HCT116 (cell line): ENCODE data around the gene EGFR. TPM values are rescaled to one million over a fixed set of nuclear protein-coding genes. Genes with fewer than 3 reads are reported as not detected.
A peak's percentile ranks its signal among the peaks of the same experiment; 100 is the strongest.

Experiments
- ATAC-seq: fragments of 200-7000 bp; cut with Tn5 transposase; 2 replicates; pipeline ENCODE4 v1.9.1; 2020; ENCODE audit warnings: mild to moderate bottlenecking, moderate library complexity
- BruUV-seq: library from RNA; stranded (reverse); fragments of 400-500 nt; replicated peaks from 2 replicates; lab custom pipeline; 2021; lab: Mats Ljungman, UMichigan
- CTCF ChIA-PET: fragments of 300-600 bp; sonication (Branson Sonifier 250); formaldehyde crosslinking; loops from one replicate; lab custom pipeline; 2021; ENCODE audit warnings: antibody characterized with exemption; lab: Charles Lee
- POLR2A ChIA-PET: fragments of 300-600, 350-600 bp; sonication (Branson Sonifier 250); formaldehyde crosslinking; loops from one replicate; lab custom pipeline; 2021; ENCODE audit warnings: antibody characterized with exemption; lab: Charles Lee
- RAD21 ChIA-PET, 2 experiments: fragments of 300-600 bp; sonication (Branson Sonifier 250); formaldehyde crosslinking; loops; one replicate each; lab custom pipeline; 2023; ENCODE audit warnings: low total read pairs in 2 of 2; ENCODE audit not compliant: uncharacterized antibody in 2 of 2, unreplicated experiment in 2 of 2, low non-redundant PET in 1 of 2; lab: Charles Lee
- DNase-seq: peaks from one replicate; pipeline ENCODE4 v3.0.0-alpha.2; 2010; ENCODE audit warnings: low read depth, low spot score
- H2AFZ ChIP-seq: fragments of 200-600 bp; shearing (Covaris generic), sonication (generic); 2 replicates; pipeline ENCODE4 v1.6.1; 2017; ENCODE audit warnings: low read depth, mixed run types, mixed read lengths, antibody characterized with exemption, low read length; ENCODE audit not compliant: poor library complexity, severe bottlenecking
- H3K27ac ChIP-seq: 2 replicates; pipeline ENCODE4 v1.5.1; 2012; ENCODE audit warnings: low read depth, low read length
- H3K27me3 ChIP-seq: fragments of 200-600 bp; sonication (generic); 2 replicates; pipeline ENCODE4 v1.6.1; 2016; ENCODE audit warnings: mixed run types, low read length, mixed read lengths; ENCODE audit not compliant: insufficient read depth
- H3K36me3 ChIP-seq, 2 experiments: fragments of 200-500 bp in 1 of 2; fragments of 200-600 bp in 1 of 2; sonication (Bioruptor generic) in 1 of 2; sonication (generic) in 1 of 2; 2 replicates each; pipeline versions ENCODE4 v1.5.1 to v1.6.1; 2014 to 2016; ENCODE audit warnings: low read length in 2 of 2, inconsistent platforms in 1 of 2, mixed read lengths in 1 of 2, mixed run types in 1 of 2; ENCODE audit not compliant: insufficient read depth in 2 of 2, control insufficient read depth in 1 of 2
- H3K4me1 ChIP-seq, 2 experiments: fragments of 200-600 bp in 1 of 2; sonication (generic) in 1 of 2; 2 replicates each; pipeline versions ENCODE4 v1.5.1 to v1.6.1; 2012 to 2017; ENCODE audit warnings: low read length in 2 of 2, inconsistent platforms in 1 of 2, mild to moderate bottlenecking in 1 of 2, mixed read lengths in 1 of 2, mixed run types in 1 of 2, moderate library complexity in 1 of 2; ENCODE audit not compliant: insufficient read depth in 2 of 2, control insufficient read depth in 1 of 2
- H3K4me2 ChIP-seq: fragments of 200-600 bp; sonication (generic); 2 replicates; pipeline ENCODE4 v1.6.1; 2017; ENCODE audit warnings: mixed run types, low read length, mixed read lengths
- H3K4me3 ChIP-seq, 2 experiments: fragments of 200-600 bp in 1 of 2; sonication (generic) in 1 of 2; replicated peaks in 1 of 2; 2 replicates each; pipeline ENCODE4 v1.5.1; 2011 to 2016; ENCODE audit warnings: low read length in 2 of 2, control low read depth in 1 of 2, low read depth in 1 of 2, mild to moderate bottlenecking in 1 of 2, mixed read lengths in 1 of 2, mixed run types in 1 of 2
- H3K79me2 ChIP-seq: fragments of 200-600 bp; sonication (generic); 2 replicates; pipeline ENCODE4 v1.6.1; 2017; ENCODE audit warnings: mild to moderate bottlenecking, mixed run types, low read length, moderate library complexity, mixed read lengths; ENCODE audit not compliant: insufficient read depth
- H3K9ac ChIP-seq: fragments of 200-600 bp; sonication (generic); 2 replicates; pipeline ENCODE4 v1.6.1; 2016; ENCODE audit warnings: low read length, mixed read lengths
- H3K9me2 ChIP-seq: fragments of 200-600 bp; sonication (generic), shearing (Covaris generic); 2 replicates; pipeline ENCODE4 v1.6.1; 2017; ENCODE audit warnings: mixed run types, mild to moderate bottlenecking, moderate library complexity; ENCODE audit not compliant: insufficient read depth
- H3K9me3 ChIP-seq, 2 experiments: fragments of 200-500 bp in 1 of 2; fragments of 200-600 bp in 1 of 2; sonication (Bioruptor generic) in 1 of 2; sonication (generic) in 1 of 2; 2 replicates each; pipeline ENCODE4 v1.6.1; 2014 to 2017; ENCODE audit warnings: low read length in 2 of 2, mixed read lengths in 2 of 2, inconsistent platforms in 1 of 2, low read depth in 1 of 2, mild to moderate bottlenecking in 1 of 2, mixed run types in 1 of 2, moderate library complexity in 1 of 2; ENCODE audit not compliant: control insufficient read depth in 1 of 2, insufficient read depth in 1 of 2
- H4K20me1 ChIP-seq: fragments of 200-600 bp; sonication (generic), shearing (Covaris generic); 2 replicates; pipeline ENCODE4 v1.6.1; 2017; ENCODE audit warnings: mixed run types, mild to moderate bottlenecking, moderate library complexity; ENCODE audit not compliant: insufficient read depth
- EGR1 ChIP-seq: IDR thresholded peaks from 2 replicates; pipeline ENCODE4 v1.6.1; 2012; ENCODE audit warnings: low read depth
- ELF1 ChIP-seq: IDR thresholded peaks from 2 replicates; pipeline ENCODE4 v1.6.1; 2012; ENCODE audit warnings: low read depth, borderline replicate concordance
- EZH2phosphoT487 ChIP-seq: fragments of 200-600 bp; IDR thresholded peaks from 2 replicates; pipeline ENCODE4 v1.6.1; 2018; ENCODE audit warnings: antibody characterized with exemption, borderline replicate concordance
- FOSL1 ChIP-seq: IDR thresholded peaks from 2 replicates; pipeline ENCODE4 v1.6.1; 2012; ENCODE audit warnings: low read depth
- POLR2A ChIP-seq: IDR thresholded peaks from 2 replicates; pipeline ENCODE4 v1.7.0; 2011; ENCODE audit warnings: borderline replicate concordance; ENCODE audit not compliant: insufficient read depth, insufficient read length; ENCODE audit errors: extremely low read depth
- RAD21 ChIP-seq: IDR thresholded peaks from 2 replicates; pipeline ENCODE4 v1.6.1; 2012; ENCODE audit warnings: low read depth, mild to moderate bottlenecking
- REST ChIP-seq: IDR thresholded peaks from 2 replicates; pipeline ENCODE4 v1.6.1; 2012; ENCODE audit warnings: low read depth
- SIN3A ChIP-seq: IDR thresholded peaks from 2 replicates; pipeline ENCODE4 v1.6.1; 2012; ENCODE audit warnings: low read depth
- SP1 ChIP-seq: IDR thresholded peaks from 2 replicates; pipeline ENCODE4 v1.6.1; 2012; ENCODE audit warnings: low read depth
- SRF ChIP-seq: IDR thresholded peaks from 2 replicates; pipeline ENCODE4 v1.6.1; 2012; ENCODE audit warnings: low read depth
- TCF7L2 ChIP-seq: IDR thresholded peaks from 2 replicates; pipeline ENCODE4 v1.7.0; 2011; ENCODE audit warnings: borderline replicate concordance, inconsistent platforms; ENCODE audit not compliant: insufficient read depth, insufficient read length; ENCODE audit errors: extremely low read depth
- YY1 ChIP-seq: IDR thresholded peaks from 2 replicates; pipeline ENCODE4 v1.6.1; 2011; ENCODE audit warnings: low read length, low read depth, moderate library complexity, mild to moderate bottlenecking; ENCODE audit not compliant: insufficient replicate concordance; ENCODE audit errors: extremely low read depth
- ZFX ChIP-seq: fragments of 450-650 bp; IDR thresholded peaks from 2 replicates; pipeline ENCODE4 v1.6.1; 2017
- ZNF274 ChIP-seq: fragments of 200-500 bp; sonication (Bioruptor generic); IDR thresholded peaks from 2 replicates; pipeline ENCODE4 v1.6.1; 2014; ENCODE audit warnings: mild to moderate bottlenecking, low read depth, low read length, inconsistent platforms
- intact Hi-C: fragments of 100-400 bp; cut with micrococcal nuclease; formaldehyde crosslinking; loops from 2 replicates; pipeline ENCODE4 v1.10.0; 2022
- total RNA-seq: library from RNA; stranded (reverse); gene quantifications from one replicate; pipeline ENCODE4 v1.2.1, GENCODE V29; 2021; ENCODE audit not compliant: unreplicated experiment
- TF ChIP-seq, protein P1 (sequence below): IDR thresholded peaks from 2 replicates; pipeline ENCODE4 v1.6.1; 2012
- TF ChIP-seq, protein P2 (sequence below), 3 experiments: fragments of 200-600 bp in 1 of 3; sonication (generic) in 1 of 3; IDR thresholded peaks in 2 of 3; conservative IDR thresholded peaks in 1 of 3; 2 replicates each; pipeline ENCODE4 v1.5.1; 2012 to 2017; ENCODE audit warnings: low read depth in 2 of 3, low read length in 2 of 3, antibody characterized with exemption in 1 of 3, borderline replicate concordance in 1 of 3, control low read depth in 1 of 3, mild to moderate bottlenecking in 1 of 3, mixed read lengths in 1 of 3, mixed run types in 1 of 3, moderate library complexity in 1 of 3; ENCODE audit not compliant: insufficient read depth in 1 of 3

EGFR gene
- total RNA-seq, 1 experiment from 2014 or later, result 71.5 TPM

DNA sequence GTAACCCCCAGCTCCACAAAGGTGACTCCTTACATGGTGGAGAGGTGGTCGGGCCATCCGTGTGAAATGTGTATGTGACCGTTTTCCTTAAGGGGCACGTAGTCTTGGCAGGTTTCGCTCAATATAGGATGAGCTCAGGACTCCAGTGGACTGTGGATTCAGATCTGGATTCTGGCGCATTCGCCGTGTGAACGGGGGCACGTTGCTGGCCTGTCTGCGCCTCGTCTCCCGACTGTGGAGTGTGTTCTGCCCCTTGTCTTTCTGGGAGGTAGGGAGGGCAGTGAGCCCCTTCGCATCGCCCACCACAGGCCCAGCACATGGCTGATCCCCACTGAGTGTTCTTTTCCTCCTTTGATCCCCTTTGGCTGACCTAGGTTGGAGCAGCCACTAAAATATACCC is 165.1 kb downstream of the EGFR start:
- no peak for TF ChIP-seq TCF7L2
- no peak for TF ChIP-seq SP1
- TF ChIP-seq YY1, result no peak
- TF ChIP-seq, all 23 proteins: peak for 0
- H3K9ac ChIP-seq, result no peak overlapping the region
- intact Hi-C loops, result no loop called here
- no peaks in the 10 kb centered on the region for H3K27me3 ChIP-seq
- H3K4me1 ChIP-seq, result peaks cover 0 to 20% of the 10 kb centered on the region in 2 experiments; a peak in 3 of 4 replicates
- no peaks in the 10 kb centered on the region for H3K9me3 ChIP-seq
- H3K36me3 ChIP-seq, result peaks cover 3 to 35% of the 10 kb centered on the region in 2 experiments; a peak in 2 of 4 replicates
- POLR2A ChIA-PET, result no interaction called here
- H3K4me3 ChIP-seq, result no peak overlapping the region
- no TSS peak for BruUV-seq
- no peaks in the 10 kb centered on the region for H4K20me1 ChIP-seq
- H3K27ac ChIP-seq, result no peak overlapping the region
- CTCF ChIA-PET, result no interaction called here
- H2AFZ ChIP-seq, result no peak overlapping the region
- RAD21 ChIA-PET, result no interaction called here
- DNase-seq, result no peak
- ATAC-seq, result no peak
- H3K4me2 ChIP-seq, result no peak overlapping the region
- no peaks in the 10 kb centered on the region for H3K9me2 ChIP-seq
- no peaks in the 10 kb centered on the region for H3K79me2 ChIP-seq

DNA sequence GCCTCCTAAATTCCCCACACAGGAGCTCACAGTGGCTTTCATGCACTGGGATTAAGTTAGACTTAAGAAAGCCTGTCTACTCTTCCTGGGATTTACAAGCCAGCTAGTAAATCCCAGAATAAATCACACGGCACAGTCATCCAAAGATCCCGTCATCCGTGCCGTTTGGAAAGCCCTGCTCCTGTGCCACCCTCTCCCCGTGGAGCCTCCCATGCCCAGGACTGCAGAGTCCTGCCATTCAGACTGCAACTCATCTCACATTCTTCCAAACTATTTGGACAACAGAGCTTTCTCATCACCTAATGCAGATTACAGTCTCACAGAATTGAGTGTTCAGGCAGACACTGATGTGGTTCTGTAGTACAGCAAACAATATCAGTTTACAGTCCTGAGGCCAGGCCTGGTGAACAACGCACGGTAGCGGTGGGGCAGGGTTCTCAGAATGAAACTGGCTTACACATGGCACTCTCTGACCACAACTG is 166.5 kb downstream of the EGFR start:
- Histone ChIP-seq H2AFZ (no peak overlapping the region), H3K27ac (no peak overlapping the region), H3K36me3 (peaks cover 3 to 30% of the 10 kb centered on the region in 2 experiments; a peak in 2 of 4 replicates), H3K79me2 (no peaks in the 10 kb centered on the region), H3K4me3 (no peak overlapping the region), H4K20me1 (no peaks in the 10 kb centered on the region), H3K9me2 (no peaks in the 10 kb centered on the region), H3K4me1 (peaks cover 0 to 20% of the 10 kb centered on the region in 2 experiments; a peak in 3 of 4 replicates), H3K9ac (peak overlapping the region; percentile 22; the same call in 1 of the 2 replicates), H3K4me2 (peak overlapping the region; percentile 61), H3K9me3 (no peaks in the 10 kb centered on the region), H3K27me3 (no peaks in the 10 kb centered on the region)
- DNase-seq (no peak), ATAC-seq (no peak)
- RAD21 ChIA-PET, result no interaction called here
- POLR2A ChIA-PET, result no interaction called here
- no TSS peak for BruUV-seq
- intact Hi-C loops, result no loop called here
- CTCF ChIA-PET, result no interaction called here
- TF ChIP-seq EZH2phosphoT487 (no peak), ZFX (no peak), ELF1 (no peak), SIN3A (no peak), EGR1 (no peak), ZNF274 (no peak), RAD21 (no peak), SRF (no peak), REST (no peak), FOSL1 (no peak), POLR2A (no peak)
- TF ChIP-seq, protein P1, sequence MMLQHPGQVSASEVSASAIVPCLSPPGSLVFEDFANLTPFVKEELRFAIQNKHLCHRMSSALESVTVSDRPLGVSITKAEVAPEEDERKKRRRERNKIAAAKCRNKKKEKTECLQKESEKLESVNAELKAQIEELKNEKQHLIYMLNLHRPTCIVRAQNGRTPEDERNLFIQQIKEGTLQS, result no peak
- TF ChIP-seq, protein P2, sequence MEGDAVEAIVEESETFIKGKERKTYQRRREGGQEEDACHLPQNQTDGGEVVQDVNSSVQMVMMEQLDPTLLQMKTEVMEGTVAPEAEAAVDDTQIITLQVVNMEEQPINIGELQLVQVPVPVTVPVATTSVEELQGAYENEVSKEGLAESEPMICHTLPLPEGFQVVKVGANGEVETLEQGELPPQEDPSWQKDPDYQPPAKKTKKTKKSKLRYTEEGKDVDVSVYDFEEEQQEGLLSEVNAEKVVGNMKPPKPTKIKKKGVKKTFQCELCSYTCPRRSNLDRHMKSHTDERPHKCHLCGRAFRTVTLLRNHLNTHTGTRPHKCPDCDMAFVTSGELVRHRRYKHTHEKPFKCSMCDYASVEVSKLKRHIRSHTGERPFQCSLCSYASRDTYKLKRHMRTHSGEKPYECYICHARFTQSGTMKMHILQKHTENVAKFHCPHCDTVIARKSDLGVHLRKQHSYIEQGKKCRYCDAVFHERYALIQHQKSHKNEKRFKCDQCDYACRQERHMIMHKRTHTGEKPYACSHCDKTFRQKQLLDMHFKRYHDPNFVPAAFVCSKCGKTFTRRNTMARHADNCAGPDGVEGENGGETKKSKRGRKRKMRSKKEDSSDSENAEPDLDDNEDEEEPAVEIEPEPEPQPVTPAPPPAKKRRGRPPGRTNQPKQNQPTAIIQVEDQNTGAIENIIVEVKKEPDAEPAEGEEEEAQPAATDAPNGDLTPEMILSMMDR (IDR thresholded peaks at IDR 0.05 in 2 of 3, conservative IDR thresholded peaks at IDR 0.05 in 1 of 3; ENCODE audit: borderline replicate concordance in 1 of 3, insufficient read depth in 1 of 3, low read depth in 2 of 3, low read length in 2 of 3), result no peak
